ENCODE results near the gene RAPSN.

The RAPSN gene

GRCh38 chr11:47451990-47452389 is 3.1 kb upstream of the RAPSN start:
- DNase-seq (ENCODE audit: low spot score), result no peak
- TF ChIP-seq CTCF (IDR thresholded peaks at IDR 0.05; ENCODE audit: extremely low read depth, missing control alignments), result no peak

- no peak for DNase-seq (ENCODE audit: low spot score)
- no peak for TF ChIP-seq CTCF (IDR thresholded peaks at IDR 0.05; ENCODE audit: extremely low read depth, missing control alignments)
Observed at GRCh38 chr11:47451436-47451835, 2.5 kb upstream of the RAPSN start.

- no peak for TF ChIP-seq CTCF (IDR thresholded peaks at IDR 0.05; ENCODE audit: extremely low read depth, missing control alignments)
- DNase-seq (ENCODE audit: low spot score), result no peak
Observed at GRCh38 chr11:47449541-47449940, 605 bp upstream of the RAPSN start.

GRCh38 chr11:47447906-47448305 is 1.0 kb downstream of the RAPSN start:
- no peak for TF ChIP-seq CTCF (IDR thresholded peaks at IDR 0.05; ENCODE audit: extremely low read depth, missing control alignments)

GRCh38 chr11:47446833-47447232 is 2.1 kb downstream of the RAPSN start:
- DNase-seq (ENCODE audit: low spot score), result no peak
- TF ChIP-seq CTCF (IDR thresholded peaks at IDR 0.05; ENCODE audit: extremely low read depth, missing control alignments), result no peak

More at GRCh38 chr11:47447906-47448305, 1.0 kb downstream of the RAPSN start:
- no peak for DNase-seq (ENCODE audit: low spot score)

- TF ChIP-seq CTCF (IDR thresholded peaks at IDR 0.05; ENCODE audit: extremely low read depth, missing control alignments), result no peak
- DNase-seq (ENCODE audit: low spot score), result no peak
Observed at GRCh38 chr11:47445840-47446239, 3.1 kb downstream of the RAPSN start.

GRCh38 chr11:47443817-47444216 is 5.1 kb downstream of the RAPSN start:
- TF ChIP-seq CTCF (IDR thresholded peaks at IDR 0.05; ENCODE audit: extremely low read depth, missing control alignments), result no peak
- DNase-seq (ENCODE audit: low spot score), result no peak
